Measurements from ENCODE around the gene ADGRG7. TPM values are rescaled to one million over a fixed set of nuclear protein-coding genes. Genes with fewer than 3 reads are reported as not detected.

Gene ADGRG7
- total and polyA plus RNA-seq, 9 of the 15 experiments (the other 6 are each of a cell fraction or from before 2014, with no cell fraction given) = 0.03 TPM; not detected in 7

- BruUV-seq (replicated peaks) = no TSS peak
- 0% methylated on average over 1 of the region's 1 CpG for WGBS (ENCODE audit: insufficient coverage, low coverage, missing lambda C conversion rate)
- in situ Hi-C loops (cut with MboI) = no loop called here
- Histone ChIP-seq H3K4me2 (ENCODE audit: insufficient read depth, low read length) (no peak overlapping the region), H3K79me2 (ENCODE audit: control insufficient read depth, insufficient read depth, low read length) (no peaks in the 10 kb centered on the region), H3K4me1 (replicated peaks in 1 of 2; ENCODE audit: control insufficient read depth in 2 of 2, insufficient read depth in 2 of 2, low read length in 2 of 2) (no peaks in the 10 kb centered on the region), H3K27me3 (ENCODE audit: control insufficient read depth in 2 of 2, insufficient read depth in 2 of 2, low read length in 2 of 2) (no peaks in the 10 kb centered on the region), H4K20me1 (replicated peaks; ENCODE audit: control insufficient read depth, insufficient read depth, low read length) (no peaks in the 10 kb centered on the region), H2AFZ (ENCODE audit: low read depth, low read length) (no peak overlapping the region), H3K27ac (ENCODE audit: extremely low read depth, low read depth, low read length) (no peak overlapping the region), H3K4me3 (no peak overlapping the region), H3K36me3 (ENCODE audit: control insufficient read depth, insufficient read depth, low read length) (no peaks in the 10 kb centered on the region), H3K9ac (ENCODE audit: insufficient read depth in 1 of 2, low read depth in 2 of 2, low read length in 2 of 2) (no peak overlapping the region), H3K9me3 (replicated peaks; ENCODE audit: control insufficient read depth, insufficient read depth, low read depth, low read length) (no peaks in the 10 kb centered on the region), H3K9me1 (ENCODE audit: control insufficient read depth, insufficient read depth, low read length) (no peaks in the 10 kb centered on the region)
- no peak for FAIRE-seq
- intact Hi-C loops (cut with micrococcal nuclease) = no loop called here
- ChIA-PET CTCF (ENCODE audit: low intra/inter-chr PET ratio) (no interaction called here), POLR2A (interaction anchor here (0.7 kb wide), 1 partner anchor 11 kb away, joined by 3 read pairs; no protein-coding TSS in a partner anchor)
- no peak for DNase-seq (ENCODE audit: extremely low read depth in 1 of 4, low spot score in 3 of 4)
- no peak for ATAC-seq
- TF ChIP-seq CREB3L1 (IDR thresholded peaks at IDR 0.05; ENCODE audit: borderline replicate concordance, low read depth) = no peak
- no peak for TF ChIP-seq ZNF398 (CRISPR knock-in tag; IDR thresholded peaks at IDR 0.05)
- no peak for TF ChIP-seq SRSF7 (optimal IDR thresholded peaks at IDR 0.05; ENCODE audit: low read depth, low read length)
- no peak for TF ChIP-seq HNRNPK (IDR thresholded peaks at IDR 0.05; ENCODE audit: low read depth, low read length, poor library complexity, severe bottlenecking)
- TF ChIP-seq ZNF184 (CRISPR knock-in tag; IDR thresholded peaks at IDR 0.05) = no peak
- TF ChIP-seq KAT7 (CRISPR knock-in tag; IDR thresholded peaks at IDR 0.05; ENCODE audit: borderline replicate concordance) = no peak
- no peak for TF ChIP-seq ARID4B (CRISPR knock-in tag; IDR thresholded peaks at IDR 0.05)
- TF ChIP-seq SMARCE1 (IDR thresholded peaks at IDR 0.05) = no peak
- no peak for TF ChIP-seq E4F1 (CRISPR knock-in tag; IDR thresholded peaks at IDR 0.05; ENCODE audit: borderline replicate concordance)
- TF ChIP-seq SMAD3 (CRISPR knock-in tag; conservative IDR thresholded peaks at IDR 0.05) = no peak
- TF ChIP-seq YY1 (IDR thresholded peaks at IDR 0.05; ENCODE audit: borderline replicate concordance in 1 of 3, control insufficient read depth in 1 of 3, extremely low read depth in 1 of 3, insufficient read depth in 3 of 3, insufficient read length in 1 of 3, insufficient replicate concordance in 2 of 3, low read depth in 1 of 3, low read length in 2 of 3) = no peak
Measured at GRCh38 chr3:100563228-100563627, 46.2 kb upstream of the ADGRG7 start.
